Liver (tissue), 9 donors: ENCODE measurements around the gene CFAP54. TPM values are rescaled to one million over a fixed set of nuclear protein-coding genes. Genes with fewer than 3 reads are reported as not detected.

Experiments
- DNase-seq: peaks from one replicate; pipeline ENCODE4 v3.0.0-alpha.2; 2017; ENCODE audit warnings: low spot score
- H3K27ac ChIP-seq, 2 donors: one replicate each; pipeline ENCODE4 v1.7.0; 2013; ENCODE audit warnings: inconsistent platforms in 2 of 2, low read length in 2 of 2, control low read depth in 1 of 2, low read depth in 1 of 2, mild to moderate bottlenecking in 1 of 2
- H3K27me3 ChIP-seq, 4 donors: one replicate each; pipeline versions ENCODE4 v1.6.1 to v1.7.0; 2013; ENCODE audit warnings: low read length in 3 of 4, inconsistent platforms in 1 of 4, mild to moderate bottlenecking in 1 of 4, moderate library complexity in 1 of 4; ENCODE audit not compliant: control insufficient read depth in 4 of 4, insufficient read depth in 4 of 4
- H3K36me3 ChIP-seq, 4 donors: one replicate each; pipeline versions ENCODE4 v1.6.1 to v1.7.0; 2013; ENCODE audit warnings: low read length in 3 of 4, mild to moderate bottlenecking in 3 of 4, low read depth in 1 of 4, moderate library complexity in 1 of 4; ENCODE audit not compliant: control insufficient read depth in 4 of 4, insufficient read depth in 3 of 4
- H3K4me1 ChIP-seq, 4 donors: one replicate each; pipeline versions ENCODE4 v1.6.1 to v1.7.0; 2013; ENCODE audit warnings: low read length in 3 of 4, mild to moderate bottlenecking in 3 of 4, moderate library complexity in 1 of 4; ENCODE audit not compliant: control insufficient read depth in 4 of 4, insufficient read depth in 4 of 4
- H3K4me3 ChIP-seq, 3 donors: one replicate each; pipeline versions ENCODE4 v1.6.1 to v1.7.0; 2013; ENCODE audit warnings: low read length in 3 of 3, control low read depth in 1 of 3, low read depth in 1 of 3, mild to moderate bottlenecking in 1 of 3
- H3K9ac ChIP-seq, 2 donors: one replicate each; pipeline ENCODE4 v1.7.0; 2013; ENCODE audit warnings: low read length in 2 of 2, mild to moderate bottlenecking in 2 of 2, moderate library complexity in 2 of 2, control low read depth in 1 of 2, low read depth in 1 of 2
- H3K9me3 ChIP-seq, 4 donors: one replicate each; pipeline versions ENCODE4 v1.6.1 to v1.7.0; 2013; ENCODE audit warnings: low read length in 3 of 4; ENCODE audit not compliant: control insufficient read depth in 4 of 4
- EGR1 ChIP-seq, 2 donors: IDR thresholded peaks; 2 replicates each; pipeline ENCODE4 v1.6.1; 2016 to 2018; ENCODE audit warnings: antibody characterized with exemption in 2 of 2, low read depth in 2 of 2
- FOXA1 ChIP-seq: IDR thresholded peaks from 2 replicates; pipeline ENCODE4 v1.6.1; 2016; ENCODE audit warnings: antibody characterized with exemption
- FOXA2 ChIP-seq: IDR thresholded peaks from 2 replicates; pipeline ENCODE4 v1.6.1; 2016; ENCODE audit warnings: antibody characterized with exemption
- GABPA ChIP-seq, 2 donors: IDR thresholded peaks in 1 of 2; conservative IDR thresholded peaks in 1 of 2; 2 replicates each; pipeline ENCODE4 v1.6.1; 2016; ENCODE audit warnings: antibody characterized with exemption in 2 of 2, mild to moderate bottlenecking in 1 of 2, moderate library complexity in 1 of 2
- HNF4A ChIP-seq, 2 donors: conservative IDR thresholded peaks; 2 replicates each; pipeline ENCODE4 v1.6.1; 2016; ENCODE audit warnings: antibody characterized with exemption in 2 of 2, mild to moderate bottlenecking in 2 of 2
- HNF4G ChIP-seq: IDR thresholded peaks from 2 replicates; pipeline ENCODE4 v1.6.1; 2016; ENCODE audit warnings: antibody characterized with exemption
- JUND ChIP-seq, 2 donors: IDR thresholded peaks; 2 replicates each; pipeline ENCODE4 v1.6.1; 2016; ENCODE audit warnings: antibody characterized with exemption in 2 of 2
- RAD21 ChIP-seq, 2 donors: IDR thresholded peaks; 2 replicates each; pipeline ENCODE4 v1.6.1; 2016; ENCODE audit warnings: antibody characterized with exemption in 2 of 2, mild to moderate bottlenecking in 2 of 2
- RXRA ChIP-seq, 2 donors: IDR thresholded peaks; 2 replicates each; pipeline ENCODE4 v1.6.1; 2017 to 2018; ENCODE audit warnings: antibody characterized with exemption in 2 of 2, mild to moderate bottlenecking in 1 of 2
- SP1 ChIP-seq: IDR thresholded peaks from 2 replicates; pipeline ENCODE4 v1.6.1; 2018; ENCODE audit warnings: antibody characterized with exemption, mild to moderate bottlenecking
- TAF1 ChIP-seq: conservative IDR thresholded peaks from 2 replicates; pipeline ENCODE4 v1.6.1; 2016; ENCODE audit warnings: antibody characterized with exemption, mild to moderate bottlenecking
- YY1 ChIP-seq: IDR thresholded peaks from 2 replicates; pipeline ENCODE4 v1.6.1; 2016; ENCODE audit warnings: antibody characterized with exemption, mild to moderate bottlenecking
- WGBS: extraction: QIAGEN DNeasy Blood & Tissue Kit; methylation state at CpG from one replicate; pipeline ENCODE4 v1.1.7; 2013; 5-methylcytosine and 5-hydroxymethylcytosine counted together
- polyA plus RNA-seq, 2 donors: library from polyadenylated mRNA; stranded (reverse) in 1 of 2; unstranded in 1 of 2; fragments of 200-250 nt in 1 of 2; fragments of >200 nt in 1 of 2; fragmentation: Nextera tagmentation in 1 of 2; extraction: Ambion mirVana in 1 of 2; gene quantifications; one replicate each; pipeline versions ENCODE4 v1.2.1 to v1.2.3, GENCODE V29; 2013 to 2015
- total RNA-seq, 2 donors: library from RNA; depleted of rRNA; stranded (reverse); fragments of >200 nt; gene quantifications; one replicate each; pipeline ENCODE4 v1.2.3, GENCODE V29; 2014
- TF ChIP-seq, protein P1 (sequence below): IDR thresholded peaks from 2 replicates; pipeline ENCODE4 v1.6.1; 2016; ENCODE audit warnings: antibody characterized with exemption
- TF ChIP-seq, protein P2 (sequence below): IDR thresholded peaks from 2 replicates; pipeline ENCODE4 v1.6.1; 2016; ENCODE audit warnings: antibody characterized with exemption
- TF ChIP-seq, protein P3 (sequence below): IDR thresholded peaks from 2 replicates; pipeline ENCODE4 v1.6.1; 2016; ENCODE audit warnings: antibody characterized with exemption, mild to moderate bottlenecking
- TF ChIP-seq, protein P4 (sequence below): fragments of 150-350 bp; IDR thresholded peaks from 2 replicates; pipeline ENCODE4 v1.5.1; 2017; ENCODE audit warnings: improper control_type of control experiment, low read depth, low read length; ENCODE audit not compliant: missing input control
- TF ChIP-seq, protein P5 (sequence below): IDR thresholded peaks from 2 replicates; pipeline ENCODE4 v1.6.1; 2016; ENCODE audit warnings: antibody characterized with exemption
- donor health status: healthy.
- donor health status: healthy.
- donor health status: healthy.
- donor health status: healthy.
- donor health status: healthy.

Gene CFAP54
- total and polyA plus RNA-seq, 4 donors: 0.01 to 0.19 (median 0.15) TPM

DNA sequence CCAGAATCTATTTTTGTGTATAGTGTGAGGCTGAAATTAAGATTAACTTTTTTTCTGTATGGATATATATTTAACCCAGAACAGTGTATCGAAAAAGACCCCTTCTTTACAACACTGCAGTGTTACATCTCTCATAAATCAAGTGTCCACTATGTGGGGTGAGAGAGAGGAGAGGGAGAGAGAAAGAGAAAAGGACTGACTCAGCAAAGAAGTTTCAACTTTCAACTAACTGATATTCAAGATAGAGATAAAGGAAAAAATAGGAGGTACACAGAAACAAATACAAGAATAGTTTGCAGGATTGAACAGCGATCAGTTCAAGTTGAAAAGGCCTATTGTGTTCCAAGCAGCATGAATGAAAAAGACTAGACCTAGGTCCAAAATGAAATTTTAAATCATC, 291.0 kb downstream of the CFAP54 start:
- Histone ChIP-seq H3K4me3 (no peak overlapping the region), H3K9me3 (no peaks in the 10 kb centered on the region), H3K27me3 (no peaks in the 10 kb centered on the region), H3K36me3 (no peaks in the 10 kb centered on the region), H3K9ac (no peak overlapping the region), H3K4me1 (no peaks in the 10 kb centered on the region), H3K27ac (no peak overlapping the region)
- TF ChIP-seq, protein P1, sequence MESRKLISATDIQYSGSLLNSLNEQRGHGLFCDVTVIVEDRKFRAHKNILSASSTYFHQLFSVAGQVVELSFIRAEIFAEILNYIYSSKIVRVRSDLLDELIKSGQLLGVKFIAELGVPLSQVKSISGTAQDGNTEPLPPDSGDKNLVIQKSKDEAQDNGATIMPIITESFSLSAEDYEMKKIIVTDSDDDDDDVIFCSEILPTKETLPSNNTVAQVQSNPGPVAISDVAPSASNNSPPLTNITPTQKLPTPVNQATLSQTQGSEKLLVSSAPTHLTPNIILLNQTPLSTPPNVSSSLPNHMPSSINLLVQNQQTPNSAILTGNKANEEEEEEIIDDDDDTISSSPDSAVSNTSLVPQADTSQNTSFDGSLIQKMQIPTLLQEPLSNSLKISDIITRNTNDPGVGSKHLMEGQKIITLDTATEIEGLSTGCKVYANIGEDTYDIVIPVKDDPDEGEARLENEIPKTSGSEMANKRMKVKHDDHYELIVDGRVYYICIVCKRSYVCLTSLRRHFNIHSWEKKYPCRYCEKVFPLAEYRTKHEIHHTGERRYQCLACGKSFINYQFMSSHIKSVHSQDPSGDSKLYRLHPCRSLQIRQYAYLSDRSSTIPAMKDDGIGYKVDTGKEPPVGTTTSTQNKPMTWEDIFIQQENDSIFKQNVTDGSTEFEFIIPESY: no peak
- no peak for TF ChIP-seq GABPA (IDR thresholded peaks at IDR 0.05 in 1 of 2, conservative IDR thresholded peaks at IDR 0.05 in 1 of 2)
- TF ChIP-seq, protein P2, sequence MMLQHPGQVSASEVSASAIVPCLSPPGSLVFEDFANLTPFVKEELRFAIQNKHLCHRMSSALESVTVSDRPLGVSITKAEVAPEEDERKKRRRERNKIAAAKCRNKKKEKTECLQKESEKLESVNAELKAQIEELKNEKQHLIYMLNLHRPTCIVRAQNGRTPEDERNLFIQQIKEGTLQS: no peak
- TF ChIP-seq FOXA1: no peak
- TF ChIP-seq YY1: no peak
- TF ChIP-seq JUND (IDR thresholded peaks at IDR 0.05): no peak
- TF ChIP-seq HNF4A (conservative IDR thresholded peaks at IDR 0.05): no peak
- no peak for TF ChIP-seq EGR1 (IDR thresholded peaks at IDR 0.05; ENCODE audit: low read depth in 2 of 2)
- TF ChIP-seq RAD21 (IDR thresholded peaks at IDR 0.05): no peak
- no peak for TF ChIP-seq TAF1
- no peak for TF ChIP-seq RXRA (IDR thresholded peaks at IDR 0.05)
- TF ChIP-seq HNF4G: no peak
- TF ChIP-seq, protein P3, sequence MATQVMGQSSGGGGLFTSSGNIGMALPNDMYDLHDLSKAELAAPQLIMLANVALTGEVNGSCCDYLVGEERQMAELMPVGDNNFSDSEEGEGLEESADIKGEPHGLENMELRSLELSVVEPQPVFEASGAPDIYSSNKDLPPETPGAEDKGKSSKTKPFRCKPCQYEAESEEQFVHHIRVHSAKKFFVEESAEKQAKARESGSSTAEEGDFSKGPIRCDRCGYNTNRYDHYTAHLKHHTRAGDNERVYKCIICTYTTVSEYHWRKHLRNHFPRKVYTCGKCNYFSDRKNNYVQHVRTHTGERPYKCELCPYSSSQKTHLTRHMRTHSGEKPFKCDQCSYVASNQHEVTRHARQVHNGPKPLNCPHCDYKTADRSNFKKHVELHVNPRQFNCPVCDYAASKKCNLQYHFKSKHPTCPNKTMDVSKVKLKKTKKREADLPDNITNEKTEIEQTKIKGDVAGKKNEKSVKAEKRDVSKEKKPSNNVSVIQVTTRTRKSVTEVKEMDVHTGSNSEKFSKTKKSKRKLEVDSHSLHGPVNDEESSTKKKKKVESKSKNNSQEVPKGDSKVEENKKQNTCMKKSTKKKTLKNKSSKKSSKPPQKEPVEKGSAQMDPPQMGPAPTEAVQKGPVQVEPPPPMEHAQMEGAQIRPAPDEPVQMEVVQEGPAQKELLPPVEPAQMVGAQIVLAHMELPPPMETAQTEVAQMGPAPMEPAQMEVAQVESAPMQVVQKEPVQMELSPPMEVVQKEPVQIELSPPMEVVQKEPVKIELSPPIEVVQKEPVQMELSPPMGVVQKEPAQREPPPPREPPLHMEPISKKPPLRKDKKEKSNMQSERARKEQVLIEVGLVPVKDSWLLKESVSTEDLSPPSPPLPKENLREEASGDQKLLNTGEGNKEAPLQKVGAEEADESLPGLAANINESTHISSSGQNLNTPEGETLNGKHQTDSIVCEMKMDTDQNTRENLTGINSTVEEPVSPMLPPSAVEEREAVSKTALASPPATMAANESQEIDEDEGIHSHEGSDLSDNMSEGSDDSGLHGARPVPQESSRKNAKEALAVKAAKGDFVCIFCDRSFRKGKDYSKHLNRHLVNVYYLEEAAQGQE: no peak
- TF ChIP-seq, protein P4, sequence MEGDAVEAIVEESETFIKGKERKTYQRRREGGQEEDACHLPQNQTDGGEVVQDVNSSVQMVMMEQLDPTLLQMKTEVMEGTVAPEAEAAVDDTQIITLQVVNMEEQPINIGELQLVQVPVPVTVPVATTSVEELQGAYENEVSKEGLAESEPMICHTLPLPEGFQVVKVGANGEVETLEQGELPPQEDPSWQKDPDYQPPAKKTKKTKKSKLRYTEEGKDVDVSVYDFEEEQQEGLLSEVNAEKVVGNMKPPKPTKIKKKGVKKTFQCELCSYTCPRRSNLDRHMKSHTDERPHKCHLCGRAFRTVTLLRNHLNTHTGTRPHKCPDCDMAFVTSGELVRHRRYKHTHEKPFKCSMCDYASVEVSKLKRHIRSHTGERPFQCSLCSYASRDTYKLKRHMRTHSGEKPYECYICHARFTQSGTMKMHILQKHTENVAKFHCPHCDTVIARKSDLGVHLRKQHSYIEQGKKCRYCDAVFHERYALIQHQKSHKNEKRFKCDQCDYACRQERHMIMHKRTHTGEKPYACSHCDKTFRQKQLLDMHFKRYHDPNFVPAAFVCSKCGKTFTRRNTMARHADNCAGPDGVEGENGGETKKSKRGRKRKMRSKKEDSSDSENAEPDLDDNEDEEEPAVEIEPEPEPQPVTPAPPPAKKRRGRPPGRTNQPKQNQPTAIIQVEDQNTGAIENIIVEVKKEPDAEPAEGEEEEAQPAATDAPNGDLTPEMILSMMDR: no peak
- no peak for DNase-seq
- WGBS: 81% methylated on average over 2 of the region's 2 CpGs

DNA sequence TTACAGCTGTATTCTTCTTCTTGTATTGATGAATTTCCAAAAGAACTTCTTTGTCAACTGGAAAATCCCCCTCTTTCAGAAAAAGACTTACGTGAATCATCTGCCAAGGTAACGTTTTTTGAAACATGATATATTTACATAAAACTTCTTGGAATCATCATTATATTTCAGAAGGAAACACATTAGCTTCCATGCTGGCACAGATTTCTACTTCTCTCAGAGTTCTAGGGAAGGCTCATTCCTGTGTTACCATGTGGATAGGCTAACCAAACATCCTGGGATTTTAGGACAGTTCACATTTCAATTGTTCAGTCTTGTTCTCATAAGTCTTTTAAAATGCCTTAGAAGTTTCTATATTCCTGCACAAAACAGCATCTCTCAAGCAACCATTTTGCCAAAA, 297.4 kb downstream of the CFAP54 start:
- H3K9me3 ChIP-seq: no peaks in the 10 kb centered on the region
- H3K9ac ChIP-seq: no peak overlapping the region
- H3K36me3 ChIP-seq: no peaks in the 10 kb centered on the region
- H3K27me3 ChIP-seq: no peaks in the 10 kb centered on the region
- TF ChIP-seq EGR1 (IDR thresholded peaks at IDR 0.05; ENCODE audit: low read depth in 2 of 2) (no peak), YY1 (no peak), TAF1 (no peak), RXRA (IDR thresholded peaks at IDR 0.05) (no peak), SP1 (no peak), GABPA (IDR thresholded peaks at IDR 0.05 in 1 of 2, conservative IDR thresholded peaks at IDR 0.05 in 1 of 2) (no peak), FOXA2 (no peak)
- TF ChIP-seq, protein P5, sequence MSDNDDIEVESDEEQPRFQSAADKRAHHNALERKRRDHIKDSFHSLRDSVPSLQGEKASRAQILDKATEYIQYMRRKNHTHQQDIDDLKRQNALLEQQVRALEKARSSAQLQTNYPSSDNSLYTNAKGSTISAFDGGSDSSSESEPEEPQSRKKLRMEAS: no peak
- TF ChIP-seq, protein P4: no peak
- 68% methylated on average over 2 of the region's 2 CpGs for WGBS
- H3K27ac ChIP-seq: no peak overlapping the region
- no peak for DNase-seq
- H3K4me3 ChIP-seq: no peak overlapping the region
- H3K4me1 ChIP-seq: no peaks in the 10 kb centered on the region
